ENCODE data around the gene LPCAT1. TPM values are rescaled to one million over a fixed set of nuclear protein-coding genes. Genes with fewer than 3 reads are reported as not detected.

Gene LPCAT1
- total RNA-seq, 2 donors from 2014 or later, result 17.1 to 27.3 TPM

- TF ChIP-seq, protein P1, sequence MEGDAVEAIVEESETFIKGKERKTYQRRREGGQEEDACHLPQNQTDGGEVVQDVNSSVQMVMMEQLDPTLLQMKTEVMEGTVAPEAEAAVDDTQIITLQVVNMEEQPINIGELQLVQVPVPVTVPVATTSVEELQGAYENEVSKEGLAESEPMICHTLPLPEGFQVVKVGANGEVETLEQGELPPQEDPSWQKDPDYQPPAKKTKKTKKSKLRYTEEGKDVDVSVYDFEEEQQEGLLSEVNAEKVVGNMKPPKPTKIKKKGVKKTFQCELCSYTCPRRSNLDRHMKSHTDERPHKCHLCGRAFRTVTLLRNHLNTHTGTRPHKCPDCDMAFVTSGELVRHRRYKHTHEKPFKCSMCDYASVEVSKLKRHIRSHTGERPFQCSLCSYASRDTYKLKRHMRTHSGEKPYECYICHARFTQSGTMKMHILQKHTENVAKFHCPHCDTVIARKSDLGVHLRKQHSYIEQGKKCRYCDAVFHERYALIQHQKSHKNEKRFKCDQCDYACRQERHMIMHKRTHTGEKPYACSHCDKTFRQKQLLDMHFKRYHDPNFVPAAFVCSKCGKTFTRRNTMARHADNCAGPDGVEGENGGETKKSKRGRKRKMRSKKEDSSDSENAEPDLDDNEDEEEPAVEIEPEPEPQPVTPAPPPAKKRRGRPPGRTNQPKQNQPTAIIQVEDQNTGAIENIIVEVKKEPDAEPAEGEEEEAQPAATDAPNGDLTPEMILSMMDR (IDR thresholded peaks at IDR 0.05), result no peak
- intact Hi-C loops (cut with DNase I), result no loop called here
- peak; percentile 23 for DNase-seq
- Histone ChIP-seq H3K36me3 (no peaks in the 10 kb centered on the region), H3K27ac (no peak overlapping the region), H3K4me1 (no peaks in the 10 kb centered on the region), H3K27me3 (no peaks in the 10 kb centered on the region), H3K4me3 (no peak overlapping the region), H3K9me3 (no peaks in the 10 kb centered on the region), H3K9ac (ENCODE audit: low read depth in 2 of 2, low read length in 2 of 2) (no peak overlapping the region)
Observed at GRCh38 chr5:1548702-1549474, 25.1 kb upstream of the LPCAT1 start.

DNA sequence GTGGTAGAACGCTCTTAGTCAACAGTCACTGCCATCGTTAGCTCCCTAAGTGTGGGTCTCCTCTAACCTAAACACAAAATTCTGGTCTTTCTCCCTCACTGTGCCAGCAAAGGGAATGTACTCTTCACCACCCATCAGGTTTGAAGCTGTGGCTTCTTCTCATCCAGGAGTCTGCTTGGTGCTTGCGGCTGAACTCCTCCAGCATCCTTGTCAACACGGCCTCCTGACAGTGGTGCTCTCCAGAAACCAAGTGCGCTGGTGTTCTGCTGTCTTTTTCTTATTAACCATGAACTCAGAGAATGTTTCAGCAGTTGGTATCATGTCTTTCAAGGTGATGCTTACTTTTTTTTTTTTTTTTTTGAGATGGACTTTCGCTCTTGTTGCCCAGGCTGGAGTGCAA lies 23.9 kb upstream of the LPCAT1 start:
- DNase-seq, result no peak
- TF ChIP-seq, protein P1 (IDR thresholded peaks at IDR 0.05), result no peak

GRCh38 chr5:1547236-1547635 lies 23.5 kb upstream of the LPCAT1 start:
- Histone ChIP-seq H3K4me1 (no peaks in the 10 kb centered on the region), H3K27me3 (no peaks in the 10 kb centered on the region), H3K27ac (no peak overlapping the region), H3K9ac (ENCODE audit: low read depth in 2 of 2, low read length in 2 of 2) (no peak overlapping the region), H3K9me3 (no peaks in the 10 kb centered on the region), H3K36me3 (no peaks in the 10 kb centered on the region), H3K4me3 (no peak overlapping the region)
- TF ChIP-seq, protein P1 (IDR thresholded peaks at IDR 0.05), result no peak
- intact Hi-C loops (cut with DNase I), result no loop called here
- no peak for DNase-seq

More for the DNA sequence above, 23.9 kb upstream of the LPCAT1 start:
- no peak overlapping the region for H3K9ac ChIP-seq (ENCODE audit: low read depth in 2 of 2, low read length in 2 of 2)
- H3K27ac ChIP-seq, result no peak overlapping the region
- intact Hi-C loops (cut with DNase I), result no loop called here
- no peaks in the 10 kb centered on the region for H3K9me3 ChIP-seq
- no peaks in the 10 kb centered on the region for H3K27me3 ChIP-seq
- H3K4me3 ChIP-seq, result no peak overlapping the region
- no peaks in the 10 kb centered on the region for H3K36me3 ChIP-seq
- no peaks in the 10 kb centered on the region for H3K4me1 ChIP-seq

- peak; percentile 16 for DNase-seq
- Histone ChIP-seq H3K27me3 (no peaks in the 10 kb centered on the region), H3K4me3 (no peak overlapping the region), H3K27ac (no peak overlapping the region), H3K4me1 (no peaks in the 10 kb centered on the region), H3K36me3 (no peaks in the 10 kb centered on the region), H3K9me3 (no peaks in the 10 kb centered on the region), H3K9ac (ENCODE audit: low read depth in 2 of 2, low read length in 2 of 2) (no peak overlapping the region)
- TF ChIP-seq, protein P1 (IDR thresholded peaks at IDR 0.05), result no peak
- intact Hi-C loops (cut with DNase I), result no loop called here
Observed at GRCh38 chr5:1546556-1546955, 22.8 kb upstream of the LPCAT1 start.

GRCh38 chr5:1545805-1546355 lies 22.1 kb upstream of the LPCAT1 start:
- Histone ChIP-seq H3K4me1 (no peaks in the 10 kb centered on the region), H3K27ac (no peak overlapping the region), H3K36me3 (no peaks in the 10 kb centered on the region), H3K4me3 (no peak overlapping the region), H3K9ac (ENCODE audit: low read depth in 2 of 2, low read length in 2 of 2) (no peak overlapping the region), H3K9me3 (no peaks in the 10 kb centered on the region), H3K27me3 (no peaks in the 10 kb centered on the region)
- DNase-seq, result no peak
- TF ChIP-seq, protein P1 (IDR thresholded peaks at IDR 0.05), result no peak
- intact Hi-C loops (cut with DNase I), result no loop called here
